A549 (cell line): ENCODE data around the gene PDE7B.

Experiments
- BHLHE40 ChIP-seq: IDR thresholded peaks from 2 replicates; pipeline ENCODE4 v1.6.1; 2012; ENCODE audit warnings: low read depth, low read length, inconsistent platforms
- CEBPB ChIP-seq, 2 experiments: fragments of >200 bp in 1 of 2; sonication (Bioruptor Twin) in 1 of 2; formaldehyde crosslinking in 1 of 2; IDR thresholded peaks; 2 replicates each; pipeline ENCODE4 v1.6.1; 2012 to 2016
- HOXA7 ChIP-seq: fragments of 250-450 bp; sonication (Bioruptor Pico); IDR thresholded peaks from 2 replicates; pipeline ENCODE4 v1.5.0; 2020; ENCODE audit warnings: mild to moderate bottlenecking, moderate library complexity
- KDM5A ChIP-seq: fragments of 200-600 bp; sonication (generic); IDR thresholded peaks from 2 replicates; pipeline ENCODE4 v1.6.1; 2016; ENCODE audit warnings: antibody characterized with exemption, mild to moderate bottlenecking
- POLR2A ChIP-seq: IDR thresholded peaks from 2 replicates; pipeline ENCODE4 v1.6.1; 2012; ENCODE audit warnings: mild to moderate bottlenecking, low read length
- TF ChIP-seq, protein P1 (sequence below): fragments of >200 bp; sonication (Bioruptor Twin); formaldehyde crosslinking; IDR thresholded peaks from 3 replicates; pipeline ENCODE4 v1.5.1; 2016
- TF ChIP-seq, protein P2 (sequence below): fragments of 250-450 bp; sonication (Bioruptor Pico); IDR thresholded peaks from 2 replicates; pipeline ENCODE4 v1.5.0; 2021; ENCODE audit warnings: mild to moderate bottlenecking, moderate library complexity, borderline replicate concordance
- TF ChIP-seq, protein P3 (sequence below): IDR thresholded peaks from 2 replicates; pipeline ENCODE4 v1.6.1; 2012
- TF ChIP-seq, protein P4 (sequence below): IDR thresholded peaks from 2 replicates; pipeline ENCODE4 v1.6.1; 2012

DNA sequence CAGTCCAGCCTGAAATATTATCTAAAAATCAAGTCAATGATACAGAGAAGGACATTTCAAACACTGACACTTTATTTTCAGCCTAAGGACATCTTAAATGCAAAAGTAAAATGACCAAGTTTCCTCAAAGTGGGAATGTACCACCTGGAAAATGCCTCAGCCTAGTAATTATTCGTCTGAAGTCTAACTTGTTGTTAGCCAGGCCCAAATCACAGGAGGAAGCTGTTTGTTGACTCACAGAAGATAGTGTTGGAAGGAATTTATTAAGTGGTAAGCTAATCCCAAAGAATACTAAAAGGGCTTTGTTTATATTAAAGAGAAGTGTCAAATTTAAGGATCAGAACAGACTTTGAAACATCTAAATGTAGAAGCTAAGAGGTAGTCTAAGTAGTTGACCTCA is 2.5 kb downstream of the PDE7B start:
- TF ChIP-seq KDM5A, result no peak
- TF ChIP-seq, protein P1, sequence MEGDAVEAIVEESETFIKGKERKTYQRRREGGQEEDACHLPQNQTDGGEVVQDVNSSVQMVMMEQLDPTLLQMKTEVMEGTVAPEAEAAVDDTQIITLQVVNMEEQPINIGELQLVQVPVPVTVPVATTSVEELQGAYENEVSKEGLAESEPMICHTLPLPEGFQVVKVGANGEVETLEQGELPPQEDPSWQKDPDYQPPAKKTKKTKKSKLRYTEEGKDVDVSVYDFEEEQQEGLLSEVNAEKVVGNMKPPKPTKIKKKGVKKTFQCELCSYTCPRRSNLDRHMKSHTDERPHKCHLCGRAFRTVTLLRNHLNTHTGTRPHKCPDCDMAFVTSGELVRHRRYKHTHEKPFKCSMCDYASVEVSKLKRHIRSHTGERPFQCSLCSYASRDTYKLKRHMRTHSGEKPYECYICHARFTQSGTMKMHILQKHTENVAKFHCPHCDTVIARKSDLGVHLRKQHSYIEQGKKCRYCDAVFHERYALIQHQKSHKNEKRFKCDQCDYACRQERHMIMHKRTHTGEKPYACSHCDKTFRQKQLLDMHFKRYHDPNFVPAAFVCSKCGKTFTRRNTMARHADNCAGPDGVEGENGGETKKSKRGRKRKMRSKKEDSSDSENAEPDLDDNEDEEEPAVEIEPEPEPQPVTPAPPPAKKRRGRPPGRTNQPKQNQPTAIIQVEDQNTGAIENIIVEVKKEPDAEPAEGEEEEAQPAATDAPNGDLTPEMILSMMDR, result no peak
- TF ChIP-seq, protein P2, sequence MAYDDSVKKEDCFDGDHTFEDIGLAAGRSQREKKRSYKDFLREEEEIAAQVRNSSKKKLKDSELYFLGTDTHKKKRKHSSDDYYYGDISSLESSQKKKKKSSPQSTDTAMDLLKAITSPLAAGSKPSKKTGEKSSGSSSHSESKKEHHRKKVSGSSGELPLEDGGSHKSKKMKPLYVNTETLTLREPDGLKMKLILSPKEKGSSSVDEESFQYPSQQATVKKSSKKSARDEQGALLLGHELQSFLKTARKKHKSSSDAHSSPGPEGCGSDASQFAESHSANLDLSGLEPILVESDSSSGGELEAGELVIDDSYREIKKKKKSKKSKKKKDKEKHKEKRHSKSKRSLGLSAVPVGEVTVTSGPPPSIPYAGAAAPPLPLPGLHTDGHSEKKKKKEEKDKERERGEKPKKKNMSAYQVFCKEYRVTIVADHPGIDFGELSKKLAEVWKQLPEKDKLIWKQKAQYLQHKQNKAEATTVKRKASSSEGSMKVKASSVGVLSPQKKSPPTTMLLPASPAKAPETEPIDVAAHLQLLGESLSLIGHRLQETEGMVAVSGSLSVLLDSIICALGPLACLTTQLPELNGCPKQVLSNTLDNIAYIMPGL (CRISPR knock-in tag), result no peak
- no peak for TF ChIP-seq BHLHE40
- TF ChIP-seq POLR2A, result no peak
- TF ChIP-seq, protein P3, sequence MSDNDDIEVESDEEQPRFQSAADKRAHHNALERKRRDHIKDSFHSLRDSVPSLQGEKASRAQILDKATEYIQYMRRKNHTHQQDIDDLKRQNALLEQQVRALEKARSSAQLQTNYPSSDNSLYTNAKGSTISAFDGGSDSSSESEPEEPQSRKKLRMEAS, result no peak
- TF ChIP-seq, protein P4, sequence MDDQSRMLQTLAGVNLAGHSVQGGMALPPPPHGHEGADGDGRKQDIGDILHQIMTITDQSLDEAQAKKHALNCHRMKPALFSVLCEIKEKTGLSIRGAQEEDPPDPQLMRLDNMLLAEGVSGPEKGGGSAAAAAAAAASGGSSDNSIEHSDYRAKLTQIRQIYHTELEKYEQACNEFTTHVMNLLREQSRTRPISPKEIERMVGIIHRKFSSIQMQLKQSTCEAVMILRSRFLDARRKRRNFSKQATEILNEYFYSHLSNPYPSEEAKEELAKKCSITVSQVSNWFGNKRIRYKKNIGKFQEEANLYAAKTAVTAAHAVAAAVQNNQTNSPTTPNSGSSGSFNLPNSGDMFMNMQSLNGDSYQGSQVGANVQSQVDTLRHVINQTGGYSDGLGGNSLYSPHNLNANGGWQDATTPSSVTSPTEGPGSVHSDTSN, result no peak
- no peak for TF ChIP-seq HOXA7 (CRISPR knock-in tag)
- no peak for TF ChIP-seq CEBPB (IDR thresholded peaks at IDR 0.05)
